Keratinocyte (primary cell): ENCODE results near the gene CCDC88B. TPM values are rescaled to one million over a fixed set of nuclear protein-coding genes. Genes with fewer than 3 reads are reported as not detected.

Experiments
- DNase-seq: peaks from one replicate; pipeline ENCODE4 v3.0.0-alpha.2; 2011; ENCODE audit warnings: low read depth, missing footprints, low spot score
- FAIRE-seq: peaks from 2 replicates; lab custom pipeline; 2011; peaks lifted over from hg19 to GRCh38; lab: Jason Lieb, UNC
- H2AFZ ChIP-seq: 2 replicates; pipeline ENCODE4 v1.6.0; 2012; ENCODE audit warnings: low read length, control low read depth, inconsistent platforms; ENCODE audit not compliant: control insufficient read depth
- H3K27ac ChIP-seq: 2 replicates; pipeline ENCODE4 v1.5.1; 2011; ENCODE audit warnings: low read length; ENCODE audit not compliant: control insufficient read depth, insufficient read depth
- H3K27me3 ChIP-seq: 3 replicates; pipeline ENCODE4 v1.6.0; 2011; ENCODE audit warnings: low read length; ENCODE audit not compliant: control insufficient read depth, insufficient read depth; ENCODE audit errors: extremely low read depth
- H3K36me3 ChIP-seq, 2 experiments: 2 replicates in 1 of 2; 3 replicates in 1 of 2; pipeline ENCODE4 v1.5.1; 2011; ENCODE audit warnings: low read length in 2 of 2, mild to moderate bottlenecking in 1 of 2; ENCODE audit not compliant: control insufficient read depth in 2 of 2, insufficient read depth in 2 of 2; ENCODE audit errors: extremely low read depth in 1 of 2
- H3K4me1 ChIP-seq: 3 replicates; pipeline ENCODE4 v1.5.1; 2011; ENCODE audit warnings: low read length; ENCODE audit not compliant: control insufficient read depth, insufficient read depth; ENCODE audit errors: extremely low read depth
- H3K4me2 ChIP-seq: 3 replicates; pipeline ENCODE4 v1.6.0; 2011; ENCODE audit warnings: low read depth, low read length; ENCODE audit not compliant: control insufficient read depth, insufficient read depth; ENCODE audit errors: extremely low read depth
- H3K4me3 ChIP-seq, 3 experiments: fragments of 200-600 bp in 1 of 3; sonication (generic) in 1 of 3; 2 replicates in 2 of 3; 3 replicates in 1 of 3; pipeline ENCODE4 v1.5.1; 2011 to 2016; ENCODE audit warnings: low read length in 3 of 3, mild to moderate bottlenecking in 3 of 3, control low read depth in 2 of 3, inconsistent platforms in 1 of 3, low read depth in 1 of 3, mixed read lengths in 1 of 3, mixed run types in 1 of 3, moderate library complexity in 1 of 3; ENCODE audit not compliant: control insufficient read depth in 2 of 3, insufficient read depth in 2 of 3; ENCODE audit errors: extremely low read depth in 1 of 3
- H3K79me2 ChIP-seq: 2 replicates; pipeline ENCODE4 v1.6.0; 2012; ENCODE audit warnings: low read length; ENCODE audit not compliant: control insufficient read depth, insufficient read depth
- H3K9ac ChIP-seq: 3 replicates; pipeline ENCODE4 v1.6.0; 2011; ENCODE audit warnings: low read length; ENCODE audit not compliant: control insufficient read depth, insufficient read depth; ENCODE audit errors: extremely low read depth
- H3K9me1 ChIP-seq: 3 replicates; pipeline ENCODE4 v1.6.0; 2011; ENCODE audit warnings: low read length; ENCODE audit not compliant: control insufficient read depth, insufficient read depth; ENCODE audit errors: extremely low read depth
- H3K9me3 ChIP-seq: 2 replicates; pipeline ENCODE4 v1.5.1; 2012; ENCODE audit warnings: low read depth, low read length; ENCODE audit not compliant: control insufficient read depth
- H4K20me1 ChIP-seq: 3 replicates; pipeline ENCODE4 v1.6.0; 2011; ENCODE audit warnings: low read length; ENCODE audit not compliant: control insufficient read depth, insufficient read depth; ENCODE audit errors: extremely low read depth
- EZH2 ChIP-seq: IDR thresholded peaks from one replicate; pipeline ENCODE4 v1.6.1; 2012; ENCODE audit warnings: inconsistent platforms, mild to moderate bottlenecking, low read length, moderate library complexity
- dilution Hi-C: fragments of 300-500 bp; cut with MboI; formaldehyde crosslinking; loops from one replicate; pipeline ENCODE4 v1.7.0; 2020; ENCODE audit warnings: low sequenced_read_pairs; ENCODE audit not compliant: extremely low pct_ligation_motif_present
- polyA plus RNA-seq, 5 experiments: library from polyadenylated mRNA; depleted of rRNA in 3 of 5; stranded (reverse) in 3 of 5; stranded (forward) in 1 of 5; unstranded in 1 of 5; fragments of >200 nt; gene quantifications; 1 replicate in 1 of 5; 2 replicates in 3 of 5; 3 replicates in 1 of 5; pipeline versions ENCODE4 v1.2.1 to v1.2.3, GENCODE V29; 2011 to 2012; ENCODE audit warnings: missing spikeins in 2 of 5, low read depth in 1 of 5, low replicate concordance in 1 of 5
- TF ChIP-seq, protein P1 (sequence below), 3 experiments: IDR thresholded peaks in 1 of 3; conservative IDR thresholded peaks in 1 of 3; optimal IDR thresholded peaks in 1 of 3; 2 replicates in 2 of 3; 3 replicates in 1 of 3; pipeline versions ENCODE3 to v1.5.1; 2011; ENCODE audit warnings: low read length in 3 of 3, mild to moderate bottlenecking in 3 of 3, moderate library complexity in 2 of 3, control low read depth in 1 of 3, inconsistent platforms in 1 of 3; ENCODE audit not compliant: insufficient read depth in 2 of 3; ENCODE audit errors: extremely low read depth in 1 of 3

The CCDC88B gene
- polyA plus RNA-seq, 1 donor (not counting 4 experiments of a cell fraction or from before 2014, with no cell fraction given) = 3.7 TPM

DNA sequence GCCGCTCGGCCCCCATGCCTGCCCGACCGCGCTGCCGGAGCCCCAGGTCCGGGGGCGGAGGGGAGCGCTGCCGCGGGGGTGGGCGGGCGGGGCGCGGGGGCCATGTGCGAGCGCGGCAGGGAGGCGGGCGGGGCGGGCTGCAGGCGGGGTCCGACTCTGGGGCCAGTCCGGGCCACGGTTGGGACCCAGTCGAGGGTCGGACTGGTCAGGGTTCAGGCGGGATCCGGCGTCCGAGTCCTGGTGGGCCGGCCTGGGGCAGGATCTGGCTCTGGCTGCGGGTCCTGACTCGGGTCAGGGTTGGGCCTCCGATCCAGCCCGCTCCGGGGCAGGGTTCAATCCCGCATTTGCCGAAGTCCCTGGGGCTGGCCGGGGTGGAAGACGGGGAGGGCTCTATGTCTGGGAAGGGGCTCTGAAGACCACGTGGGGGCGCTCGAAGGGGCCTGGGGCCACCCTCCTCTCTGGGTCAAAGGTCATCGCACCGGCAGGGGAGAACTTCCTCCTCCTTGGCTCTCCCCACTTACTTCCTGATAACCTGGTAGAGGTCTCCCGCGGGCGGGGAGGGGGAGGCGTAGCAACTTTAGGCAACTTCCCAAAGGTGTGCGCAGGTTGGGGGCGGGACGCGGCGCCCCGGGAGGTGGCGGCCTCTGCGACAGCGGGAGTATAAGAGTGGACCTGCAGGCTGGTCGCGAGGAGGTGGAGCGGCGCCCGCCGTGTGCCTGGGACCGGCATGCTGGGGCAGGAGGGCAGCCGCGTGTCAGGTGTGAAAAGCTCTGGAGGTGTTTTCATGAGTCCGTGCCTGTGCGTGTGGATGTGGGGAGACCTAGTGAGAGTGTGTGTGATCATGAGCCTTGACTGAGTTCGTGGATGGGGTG lies 34.1 kb upstream of the CCDC88B start:
- Histone ChIP-seq H3K27ac (peak overlapping the region; percentile 54), H3K4me3 (peak overlapping the region; percentile 78 to 86 (median 83)), H3K27me3 (peaks cover under 1% of the 10 kb centered on the region), H2AFZ (peak overlapping the region; percentile 19), H3K4me2 (peak overlapping the region; percentile 97), H3K9me3 (no peaks in the 10 kb centered on the region), H3K79me2 (peaks cover 19% of the 10 kb centered on the region), H3K36me3 (no peaks in the 10 kb centered on the region), H4K20me1 (peaks cover under 1% of the 10 kb centered on the region), H3K9ac (peak overlapping the region; percentile 80), H3K4me1 (peaks cover 21% of the 10 kb centered on the region), H3K9me1 (no peaks in the 10 kb centered on the region)
- dilution Hi-C loops = no loop called here
- no peak for TF ChIP-seq EZH2
- TF ChIP-seq, protein P1, sequence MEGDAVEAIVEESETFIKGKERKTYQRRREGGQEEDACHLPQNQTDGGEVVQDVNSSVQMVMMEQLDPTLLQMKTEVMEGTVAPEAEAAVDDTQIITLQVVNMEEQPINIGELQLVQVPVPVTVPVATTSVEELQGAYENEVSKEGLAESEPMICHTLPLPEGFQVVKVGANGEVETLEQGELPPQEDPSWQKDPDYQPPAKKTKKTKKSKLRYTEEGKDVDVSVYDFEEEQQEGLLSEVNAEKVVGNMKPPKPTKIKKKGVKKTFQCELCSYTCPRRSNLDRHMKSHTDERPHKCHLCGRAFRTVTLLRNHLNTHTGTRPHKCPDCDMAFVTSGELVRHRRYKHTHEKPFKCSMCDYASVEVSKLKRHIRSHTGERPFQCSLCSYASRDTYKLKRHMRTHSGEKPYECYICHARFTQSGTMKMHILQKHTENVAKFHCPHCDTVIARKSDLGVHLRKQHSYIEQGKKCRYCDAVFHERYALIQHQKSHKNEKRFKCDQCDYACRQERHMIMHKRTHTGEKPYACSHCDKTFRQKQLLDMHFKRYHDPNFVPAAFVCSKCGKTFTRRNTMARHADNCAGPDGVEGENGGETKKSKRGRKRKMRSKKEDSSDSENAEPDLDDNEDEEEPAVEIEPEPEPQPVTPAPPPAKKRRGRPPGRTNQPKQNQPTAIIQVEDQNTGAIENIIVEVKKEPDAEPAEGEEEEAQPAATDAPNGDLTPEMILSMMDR (optimal IDR thresholded peaks at IDR 0.05 in 1 of 3, IDR thresholded peaks at IDR 0.05 in 1 of 3, conservative IDR thresholded peaks at IDR 0.05 in 1 of 3; ENCODE audit: extremely low read depth in 1 of 3, insufficient read depth in 2 of 3, low read length in 3 of 3) = peak; percentile 9 to 35 (median 13)
- no peak for DNase-seq
- FAIRE-seq = no peak

DNA sequence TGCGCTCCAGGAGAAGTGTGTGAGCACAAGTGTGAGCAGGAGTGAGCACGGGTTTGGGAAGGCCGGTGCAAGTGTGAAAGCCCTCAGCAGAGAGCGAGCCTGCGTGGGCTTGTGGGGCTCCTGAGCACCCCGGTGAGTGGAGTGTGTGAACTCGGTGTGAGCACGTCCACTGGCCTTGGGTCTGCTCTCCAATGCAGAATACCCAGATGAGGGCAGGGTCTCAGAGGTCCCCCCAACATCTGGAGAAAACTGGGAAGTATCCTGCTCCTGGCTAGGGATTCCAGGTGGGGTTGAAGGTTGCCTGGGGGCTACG lies 33.5 kb upstream of the CCDC88B start:
- FAIRE-seq (no peak), DNase-seq (no peak)
- peaks cover 19% of the 10 kb centered on the region for H3K79me2 ChIP-seq
- no peaks in the 10 kb centered on the region for H3K9me1 ChIP-seq
- H3K36me3 ChIP-seq = no peaks in the 10 kb centered on the region
- H3K9me3 ChIP-seq = no peaks in the 10 kb centered on the region
- no peaks in the 10 kb centered on the region for H3K27me3 ChIP-seq
- H2AFZ ChIP-seq = peak overlapping the region; percentile 19
- H4K20me1 ChIP-seq = peaks cover 3% of the 10 kb centered on the region
- H3K27ac ChIP-seq = peak overlapping the region; percentile 54
- peak overlapping the region; percentile 97 for H3K4me2 ChIP-seq
- H3K9ac ChIP-seq = peak overlapping the region; percentile 80
- H3K4me3 ChIP-seq = peak overlapping the region; percentile 78 to 86 (median 83)
- peaks cover 27% of the 10 kb centered on the region for H3K4me1 ChIP-seq
- TF ChIP-seq, protein P1 (optimal IDR thresholded peaks at IDR 0.05 in 1 of 3, IDR thresholded peaks at IDR 0.05 in 1 of 3, conservative IDR thresholded peaks at IDR 0.05 in 1 of 3; ENCODE audit: extremely low read depth in 1 of 3, insufficient read depth in 2 of 3, low read length in 3 of 3) = no peak
- TF ChIP-seq EZH2 = no peak
- dilution Hi-C loops = no loop called here
